ENCODE data around the gene RSAD2.

The RSAD2 gene

GRCh38 chr2:6864231-6864754, 13.3 kb upstream of the RSAD2 start:
- Histone ChIP-seq H3K27ac (ENCODE audit: low read length) (no peak overlapping the region), H3K36me3 (ENCODE audit: control insufficient read depth, insufficient read depth, low read length) (no peaks in the 10 kb centered on the region), H3K27me3 (ENCODE audit: control insufficient read depth, insufficient read depth, low read length) (peaks cover 15% of the 10 kb centered on the region), H3K4me3 (ENCODE audit: low read length) (no peak overlapping the region), H3K4me1 (ENCODE audit: control insufficient read depth, insufficient read depth, low read length) (peaks cover 1% of the 10 kb centered on the region; the same call in 1 of the 2 replicates), H3K9me3 (ENCODE audit: control insufficient read depth, insufficient read depth, low read length) (no peaks in the 10 kb centered on the region)
- DNase-seq (ENCODE audit: low read depth, low spot score) = no peak
- no CpG with 5 or more reads among the region's 8 CpGs for WGBS (ENCODE audit: insufficient coverage, insufficient read length)

GRCh38 chr2:6864923-6865345, 12.6 kb upstream of the RSAD2 start:
- no peak for DNase-seq (ENCODE audit: low read depth, low spot score)
- Histone ChIP-seq H3K4me1 (ENCODE audit: control insufficient read depth, insufficient read depth, low read length) (peaks cover 1% of the 10 kb centered on the region; the same call in 1 of the 2 replicates), H3K4me3 (ENCODE audit: low read length) (peak overlapping the region; percentile 53), H3K36me3 (ENCODE audit: control insufficient read depth, insufficient read depth, low read length) (no peaks in the 10 kb centered on the region), H3K9me3 (ENCODE audit: control insufficient read depth, insufficient read depth, low read length) (no peaks in the 10 kb centered on the region), H3K27me3 (ENCODE audit: control insufficient read depth, insufficient read depth, low read length) (peaks cover 15% of the 10 kb centered on the region), H3K27ac (ENCODE audit: low read length) (no peak overlapping the region)
- no CpG with 5 or more reads among the region's 37 CpGs for WGBS (ENCODE audit: insufficient coverage, insufficient read length)

DNA sequence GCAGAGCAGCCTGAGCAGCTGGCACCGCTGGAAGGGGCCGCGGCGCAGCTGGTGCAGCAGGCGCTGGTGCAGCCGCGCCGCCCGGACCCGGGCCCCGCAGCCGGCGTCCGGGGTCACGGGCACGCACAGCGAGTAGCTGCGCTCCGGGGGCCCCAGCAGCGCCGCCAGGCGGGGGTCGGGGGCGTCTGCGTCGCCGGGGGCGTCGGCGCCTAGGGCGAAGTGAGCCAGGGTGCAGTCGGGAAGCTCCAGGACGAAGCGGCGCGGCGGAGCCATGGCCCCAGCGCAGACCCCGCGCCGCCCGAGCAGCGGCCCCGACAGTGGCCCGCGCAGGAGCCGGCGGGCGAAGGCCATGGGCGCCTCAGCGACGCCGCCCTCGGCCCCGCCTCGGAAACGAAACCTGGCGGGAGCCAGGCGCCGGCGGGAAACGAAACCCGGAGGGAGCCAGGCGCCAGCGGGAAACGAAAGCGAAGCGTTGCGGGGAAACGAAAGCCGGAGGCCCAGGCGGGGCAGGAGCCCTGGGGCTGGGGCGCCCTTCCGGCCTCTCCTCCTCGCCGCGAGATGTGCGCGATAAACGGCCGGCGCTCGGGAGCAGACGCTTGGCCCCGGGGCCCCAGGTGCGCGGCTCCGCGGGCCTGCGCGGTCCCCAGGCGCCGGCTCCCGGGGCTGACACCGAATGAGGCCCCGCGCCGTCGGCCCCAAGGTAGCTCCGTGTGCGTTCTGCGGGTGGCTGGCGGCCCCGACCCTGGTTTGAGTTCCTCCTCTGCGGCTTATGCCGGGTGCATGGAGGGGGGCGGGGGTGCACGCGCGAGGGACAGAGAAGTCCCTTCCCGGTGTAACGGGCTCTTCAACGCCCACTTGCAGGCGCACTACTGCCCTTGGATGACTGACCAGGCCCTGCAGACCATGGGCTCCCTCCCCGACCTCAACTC, 12.0 kb upstream of the RSAD2 start, which contains the start of gene CMPK2:
TSS of gene CMPK2 (minus strand) at position 562 of the 929 bp plus-strand sequence. CDS start at position 351, 211 bp downstream.
- WGBS (ENCODE audit: insufficient coverage, insufficient read length) = no CpG with 5 or more reads among the region's 115 CpGs
- peaks cover 1% of the 10 kb centered on the region; the same call in 1 of the 2 replicates for H3K4me1 ChIP-seq (ENCODE audit: control insufficient read depth, insufficient read depth, low read length)
- no peaks in the 10 kb centered on the region for H3K36me3 ChIP-seq (ENCODE audit: control insufficient read depth, insufficient read depth, low read length)
- H3K27me3 ChIP-seq (ENCODE audit: control insufficient read depth, insufficient read depth, low read length) = peaks cover 15% of the 10 kb centered on the region
- H3K27ac ChIP-seq (ENCODE audit: low read length) = no peak within 1 kb of the TSS
- H3K9me3 ChIP-seq (ENCODE audit: control insufficient read depth, insufficient read depth, low read length) = no peaks in the 10 kb centered on the region
- H3K4me3 ChIP-seq (ENCODE audit: low read length) = peak within 1 kb of the TSS; percentile 53
- DNase-seq (ENCODE audit: low read depth, low spot score) = no peak

DNA sequence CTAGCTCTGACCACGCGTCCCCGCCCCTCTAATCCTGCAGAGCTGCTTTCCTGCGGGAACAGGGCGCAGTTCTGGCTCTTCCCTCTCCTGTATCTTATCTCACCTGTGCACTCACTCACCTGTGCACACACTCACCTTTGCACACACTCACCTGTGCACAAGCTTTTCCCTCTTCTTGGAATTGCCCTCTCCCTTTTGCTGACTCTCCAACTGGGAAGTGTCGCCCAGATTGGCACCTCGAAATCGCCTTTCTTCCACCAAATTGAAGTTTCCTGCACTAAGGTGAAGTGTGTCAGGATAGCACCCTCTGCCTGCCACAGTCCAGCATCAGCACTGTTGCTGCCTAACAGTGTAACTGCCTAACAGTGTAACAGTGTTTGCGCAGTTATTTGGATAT, 11.3 kb upstream of the RSAD2 start:
- peaks cover 1% of the 10 kb centered on the region; the same call in 1 of the 2 replicates for H3K4me1 ChIP-seq (ENCODE audit: control insufficient read depth, insufficient read depth, low read length)
- WGBS (ENCODE audit: insufficient coverage, insufficient read length) = no CpG with 5 or more reads among the region's 9 CpGs
- peak overlapping the region; percentile 53; the same call in 1 of the 2 replicates for H3K4me3 ChIP-seq (ENCODE audit: low read length)
- H3K27ac ChIP-seq (ENCODE audit: low read length) = no peak overlapping the region
- H3K27me3 ChIP-seq (ENCODE audit: control insufficient read depth, insufficient read depth, low read length) = peaks cover 15% of the 10 kb centered on the region
- no peaks in the 10 kb centered on the region for H3K9me3 ChIP-seq (ENCODE audit: control insufficient read depth, insufficient read depth, low read length)
- DNase-seq (ENCODE audit: low read depth, low spot score) = no peak
- H3K36me3 ChIP-seq (ENCODE audit: control insufficient read depth, insufficient read depth, low read length) = no peaks in the 10 kb centered on the region

GRCh38 chr2:6866982-6867381, 10.6 kb upstream of the RSAD2 start:
- H3K27me3 ChIP-seq (ENCODE audit: control insufficient read depth, insufficient read depth, low read length) = peaks cover 15% of the 10 kb centered on the region
- no CpG with 5 or more reads among the region's 7 CpGs for WGBS (ENCODE audit: insufficient coverage, insufficient read length)

GRCh38 chr2:6872394-6872793, 5.2 kb upstream of the RSAD2 start:
- DNase-seq (ENCODE audit: low read depth, low spot score) = no peak
- no peak overlapping the region for H3K27ac ChIP-seq (ENCODE audit: low read length)
- 100% methylated on average over 1 of the region's 2 CpGs for WGBS (ENCODE audit: insufficient coverage, insufficient read length)

More at GRCh38 chr2:6866982-6867381, 10.6 kb upstream of the RSAD2 start:
- no peak for DNase-seq (ENCODE audit: low read depth, low spot score)
- H3K4me1 ChIP-seq (ENCODE audit: control insufficient read depth, insufficient read depth, low read length) = peaks cover 1% of the 10 kb centered on the region; the same call in 1 of the 2 replicates
- H3K36me3 ChIP-seq (ENCODE audit: control insufficient read depth, insufficient read depth, low read length) = no peaks in the 10 kb centered on the region
- no peak overlapping the region for H3K27ac ChIP-seq (ENCODE audit: low read length)
- no peak overlapping the region for H3K4me3 ChIP-seq (ENCODE audit: low read length)
- no peaks in the 10 kb centered on the region for H3K9me3 ChIP-seq (ENCODE audit: control insufficient read depth, insufficient read depth, low read length)

DNA sequence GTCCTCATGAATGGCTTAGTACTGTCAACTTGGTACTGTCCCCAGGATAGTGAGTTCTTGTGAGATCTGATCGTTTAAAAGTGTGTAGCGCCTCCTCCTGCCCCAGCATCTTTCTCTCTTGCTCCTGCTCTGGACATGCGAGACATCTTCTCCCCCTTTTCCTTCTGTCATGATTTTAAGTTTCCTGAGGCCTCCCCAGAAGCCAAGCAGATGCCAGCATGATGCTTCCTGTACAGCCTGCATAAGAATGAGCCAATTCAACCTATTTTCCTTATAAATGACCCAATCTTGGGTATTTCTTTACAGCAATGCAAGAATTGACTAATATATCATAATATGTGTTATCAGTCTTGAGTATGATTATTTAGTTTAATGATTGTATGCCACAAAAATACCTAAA, 3.5 kb upstream of the RSAD2 start:
- H3K36me3 ChIP-seq (ENCODE audit: control insufficient read depth, insufficient read depth, low read length) = no peaks in the 10 kb centered on the region
- WGBS (ENCODE audit: insufficient coverage, insufficient read length) = no CpG with 5 or more reads among the region's 3 CpGs
- H3K27ac ChIP-seq (ENCODE audit: low read length) = no peak overlapping the region
- no peaks in the 10 kb centered on the region for H3K27me3 ChIP-seq (ENCODE audit: control insufficient read depth, insufficient read depth, low read length)
- no peaks in the 10 kb centered on the region for H3K4me1 ChIP-seq (ENCODE audit: control insufficient read depth, insufficient read depth, low read length)
- DNase-seq (ENCODE audit: low read depth, low spot score) = no peak
- no peak overlapping the region for H3K4me3 ChIP-seq (ENCODE audit: low read length)
- H3K9me3 ChIP-seq (ENCODE audit: control insufficient read depth, insufficient read depth, low read length) = no peaks in the 10 kb centered on the region

More at GRCh38 chr2:6872394-6872793, 5.2 kb upstream of the RSAD2 start:
- Histone ChIP-seq H3K27me3 (ENCODE audit: control insufficient read depth, insufficient read depth, low read length) (no peaks in the 10 kb centered on the region), H3K36me3 (ENCODE audit: control insufficient read depth, insufficient read depth, low read length) (no peaks in the 10 kb centered on the region), H3K4me3 (ENCODE audit: low read length) (no peak overlapping the region), H3K4me1 (ENCODE audit: control insufficient read depth, insufficient read depth, low read length) (no peaks in the 10 kb centered on the region), H3K9me3 (ENCODE audit: control insufficient read depth, insufficient read depth, low read length) (no peaks in the 10 kb centered on the region)

GRCh38 chr2:6876309-6876708, 1.3 kb upstream of the RSAD2 start:
- WGBS (ENCODE audit: insufficient coverage, insufficient read length) = no CpG with 5 or more reads among the region's 1 CpG
- H3K4me1 ChIP-seq (ENCODE audit: control insufficient read depth, insufficient read depth, low read length) = no peaks in the 10 kb centered on the region
- no peaks in the 10 kb centered on the region for H3K36me3 ChIP-seq (ENCODE audit: control insufficient read depth, insufficient read depth, low read length)
- H3K27me3 ChIP-seq (ENCODE audit: control insufficient read depth, insufficient read depth, low read length) = no peaks in the 10 kb centered on the region
- H3K27ac ChIP-seq (ENCODE audit: low read length) = no peak overlapping the region
- no peaks in the 10 kb centered on the region for H3K9me3 ChIP-seq (ENCODE audit: control insufficient read depth, insufficient read depth, low read length)
- no peak for DNase-seq (ENCODE audit: low read depth, low spot score)
- no peak overlapping the region for H3K4me3 ChIP-seq (ENCODE audit: low read length)

GRCh38 chr2:6878549-6878948, 972 bp downstream of the RSAD2 start:
- H3K9me3 ChIP-seq (ENCODE audit: control insufficient read depth, insufficient read depth, low read length) = no peaks in the 10 kb centered on the region
- no peak overlapping the region for H3K27ac ChIP-seq (ENCODE audit: low read length)
- no peaks in the 10 kb centered on the region for H3K4me1 ChIP-seq (ENCODE audit: control insufficient read depth, insufficient read depth, low read length)
- no peaks in the 10 kb centered on the region for H3K36me3 ChIP-seq (ENCODE audit: control insufficient read depth, insufficient read depth, low read length)
- H3K4me3 ChIP-seq (ENCODE audit: low read length) = no peak overlapping the region
- DNase-seq (ENCODE audit: low read depth, low spot score) = no peak
- no CpG with 5 or more reads among the region's 4 CpGs for WGBS (ENCODE audit: insufficient coverage, insufficient read length)
- no peaks in the 10 kb centered on the region for H3K27me3 ChIP-seq (ENCODE audit: control insufficient read depth, insufficient read depth, low read length)

DNA sequence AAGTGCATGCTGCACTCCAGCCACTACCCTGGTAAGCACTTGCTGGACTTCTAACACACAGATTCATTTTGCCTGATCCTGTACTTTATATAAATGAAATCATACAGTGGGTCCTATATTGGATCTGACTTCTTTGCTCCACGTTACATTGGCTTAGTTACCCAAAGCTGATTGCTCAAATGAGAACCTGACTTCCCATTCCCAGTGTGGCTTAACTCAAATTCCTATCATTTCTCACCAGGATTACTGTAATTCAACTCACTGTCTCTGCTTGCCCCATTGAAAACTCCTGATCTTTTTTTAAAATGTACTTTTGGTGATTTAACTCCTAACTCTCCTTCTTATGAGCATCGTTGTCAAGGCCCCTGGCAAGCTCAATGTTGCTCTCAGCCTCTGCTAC, 1.4 kb downstream of the RSAD2 start:
- Histone ChIP-seq H3K36me3 (ENCODE audit: control insufficient read depth, insufficient read depth, low read length) (no peaks in the 10 kb centered on the region), H3K4me1 (ENCODE audit: control insufficient read depth, insufficient read depth, low read length) (no peaks in the 10 kb centered on the region), H3K27me3 (ENCODE audit: control insufficient read depth, insufficient read depth, low read length) (no peaks in the 10 kb centered on the region), H3K4me3 (ENCODE audit: low read length) (no peak overlapping the region), H3K27ac (ENCODE audit: low read length) (no peak overlapping the region), H3K9me3 (ENCODE audit: control insufficient read depth, insufficient read depth, low read length) (no peaks in the 10 kb centered on the region)
- no peak for DNase-seq (ENCODE audit: low read depth, low spot score)
- no CpG with 5 or more reads among the region's 2 CpGs for WGBS (ENCODE audit: insufficient coverage, insufficient read length)
